Small intestine (tissue), 7 donors: ENCODE data around the gene RASL11A. TPM values are rescaled to one million over a fixed set of nuclear protein-coding genes. Genes with fewer than 3 reads are reported as not detected.

Experiments used
- DNase-seq, 2 donors: peaks; one replicate each; pipeline versions ENCODE4 v3.0.0 to v3.0.0-alpha.2; 2013
- FAIRE-seq: peaks from 2 replicates; lab custom pipeline; 2012; peaks lifted over from hg19 to GRCh38; lab: Jason Lieb, UNC
- H3K27ac ChIP-seq, 3 donors: one replicate each; pipeline ENCODE4 v1.5.1; 2013; ENCODE audit warnings: low read length in 2 of 3, mild to moderate bottlenecking in 2 of 3, control low read depth in 1 of 3, inconsistent platforms in 1 of 3, low read depth in 1 of 3, moderate library complexity in 1 of 3
- H3K27me3 ChIP-seq, 3 donors: one replicate each; pipeline ENCODE4 v1.6.1; 2013; ENCODE audit warnings: low read length in 3 of 3, inconsistent platforms in 1 of 3; ENCODE audit not compliant: control insufficient read depth in 3 of 3, insufficient read depth in 3 of 3
- H3K36me3 ChIP-seq, 3 donors: one replicate each; pipeline ENCODE4 v1.6.1; 2013; ENCODE audit warnings: low read length in 3 of 3, inconsistent platforms in 1 of 3, low read depth in 1 of 3, mild to moderate bottlenecking in 1 of 3, moderate library complexity in 1 of 3; ENCODE audit not compliant: control insufficient read depth in 3 of 3, insufficient read depth in 2 of 3
- H3K4me1 ChIP-seq, 3 donors: one replicate each; pipeline ENCODE4 v1.6.1; 2013; ENCODE audit warnings: low read length in 2 of 3, inconsistent platforms in 1 of 3, low read depth in 1 of 3, mild to moderate bottlenecking in 1 of 3, moderate library complexity in 1 of 3; ENCODE audit not compliant: control insufficient read depth in 3 of 3, insufficient read depth in 2 of 3
- H3K4me3 ChIP-seq, 3 donors: one replicate each; pipeline ENCODE4 v1.5.1; 2013; ENCODE audit warnings: low read length in 3 of 3, control low read depth in 1 of 3, inconsistent platforms in 1 of 3, low read depth in 1 of 3, mild to moderate bottlenecking in 1 of 3, moderate library complexity in 1 of 3
- H3K9me3 ChIP-seq, 2 donors: one replicate each; pipeline ENCODE4 v1.6.1; 2013; ENCODE audit warnings: low read depth in 1 of 2, low read length in 1 of 2; ENCODE audit not compliant: control insufficient read depth in 2 of 2, insufficient read depth in 1 of 2
- WGBS, 3 donors: extraction: QIAGEN DNeasy Blood & Tissue Kit; methylation state at CpG; one replicate each; pipeline ENCODE4 v1.1.7; 2013; 5-methylcytosine and 5-hydroxymethylcytosine counted together
- polyA plus RNA-seq, 4 donors: library from polyadenylated mRNA; stranded (reverse) in 3 of 4; unstranded in 1 of 4; fragments of 200-250 nt in 3 of 4; fragments of 120-200 nt in 1 of 4; gene quantifications; one replicate each; pipeline versions ENCODE4 v1.2.1 to v1.2.3, GENCODE V29; 2013
- donor health status: healthy with polysubstance abuse.
- donor health status: control.
- donor health status: control.
- donor health status: Bipolar disorder and iron deficiency.
- donor health status: healthy.

RASL11A gene
- polyA plus RNA-seq, 4 donors, result 9.9 to 46.7 (median 34.8) TPM

GRCh38 chr13:27242702-27243101, 27.9 kb upstream of the RASL11A start:
- no peak for DNase-seq
- H3K27ac ChIP-seq, result no peak overlapping the region
- peaks cover 0 to 2% (median 0%) of the 10 kb centered on the region in 3 donors for H3K36me3 ChIP-seq
- H3K4me3 ChIP-seq, result no peak overlapping the region
- H3K4me1 ChIP-seq, result no peaks in the 10 kb centered on the region
- FAIRE-seq, result no peak
- H3K27me3 ChIP-seq, result no peaks in the 10 kb centered on the region
- no peaks in the 10 kb centered on the region for H3K9me3 ChIP-seq
- WGBS, 3 donors, result 79 to 85% (median 85%) methylated on average over 5 of the region's 5 CpGs

DNA sequence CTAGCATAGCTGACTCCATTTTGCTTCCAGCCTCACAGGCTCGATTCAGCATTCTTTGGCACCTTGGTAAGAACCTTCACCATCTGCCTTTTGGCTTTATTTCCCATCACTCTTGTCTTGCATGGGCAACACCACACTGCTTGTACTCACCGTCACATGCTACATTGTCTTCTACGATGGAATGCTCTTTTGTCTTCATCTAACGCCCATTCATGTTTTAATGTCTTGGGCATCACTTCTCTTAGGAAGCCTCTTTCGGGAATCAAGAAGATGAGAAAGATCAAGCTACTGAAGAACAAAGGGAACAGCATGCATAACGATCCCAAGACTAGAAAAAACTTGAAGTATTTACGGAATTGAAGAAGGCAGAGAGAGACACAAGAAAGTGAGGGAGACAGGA, 25.0 kb upstream of the RASL11A start:
- WGBS, 3 donors, result 90% methylated on average over 7 of the region's 7 CpGs

DNA sequence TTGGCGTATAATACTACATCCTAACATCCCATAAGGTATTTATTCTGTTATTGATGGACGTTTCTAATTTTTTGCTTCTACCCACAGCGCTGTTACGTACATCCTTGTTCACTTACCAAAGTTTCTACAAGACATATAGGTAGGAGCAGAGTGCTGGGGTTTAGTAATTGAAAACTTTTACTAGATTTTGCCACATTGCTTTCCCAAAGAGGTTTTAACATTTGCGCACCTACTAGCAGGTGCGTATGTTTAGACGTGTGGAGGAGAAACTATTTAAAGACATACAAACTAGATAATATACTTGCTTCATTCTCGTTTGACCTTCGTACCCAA, 19.8 kb upstream of the RASL11A start:
- Histone ChIP-seq H3K36me3 (peaks cover 0 to 12% (median 4%) of the 10 kb centered on the region in 3 donors), H3K4me1 (peaks cover 3 to 5% (median 3%) of the 10 kb centered on the region in 3 donors), H3K27me3 (no peaks in the 10 kb centered on the region), H3K4me3 (peak overlapping the region; percentile 40 to 94 (median 90)), H3K27ac (peak overlapping the region; percentile 43 to 96 (median 94)), H3K9me3 (no peaks in the 10 kb centered on the region)
- no peak for DNase-seq
- no peak for FAIRE-seq
- 0% methylated on average over 9 of the region's 9 CpGs for WGBS, 3 donors

More for the DNA sequence above, 25.0 kb upstream of the RASL11A start:
- Histone ChIP-seq H3K27ac (no peak overlapping the region), H3K4me1 (no peaks in the 10 kb centered on the region), H3K36me3 (peaks cover 0 to 2% (median 0%) of the 10 kb centered on the region in 3 donors), H3K9me3 (no peaks in the 10 kb centered on the region), H3K4me3 (no peak overlapping the region), H3K27me3 (no peaks in the 10 kb centered on the region)
- no peak for DNase-seq
- FAIRE-seq, result no peak

DNA sequence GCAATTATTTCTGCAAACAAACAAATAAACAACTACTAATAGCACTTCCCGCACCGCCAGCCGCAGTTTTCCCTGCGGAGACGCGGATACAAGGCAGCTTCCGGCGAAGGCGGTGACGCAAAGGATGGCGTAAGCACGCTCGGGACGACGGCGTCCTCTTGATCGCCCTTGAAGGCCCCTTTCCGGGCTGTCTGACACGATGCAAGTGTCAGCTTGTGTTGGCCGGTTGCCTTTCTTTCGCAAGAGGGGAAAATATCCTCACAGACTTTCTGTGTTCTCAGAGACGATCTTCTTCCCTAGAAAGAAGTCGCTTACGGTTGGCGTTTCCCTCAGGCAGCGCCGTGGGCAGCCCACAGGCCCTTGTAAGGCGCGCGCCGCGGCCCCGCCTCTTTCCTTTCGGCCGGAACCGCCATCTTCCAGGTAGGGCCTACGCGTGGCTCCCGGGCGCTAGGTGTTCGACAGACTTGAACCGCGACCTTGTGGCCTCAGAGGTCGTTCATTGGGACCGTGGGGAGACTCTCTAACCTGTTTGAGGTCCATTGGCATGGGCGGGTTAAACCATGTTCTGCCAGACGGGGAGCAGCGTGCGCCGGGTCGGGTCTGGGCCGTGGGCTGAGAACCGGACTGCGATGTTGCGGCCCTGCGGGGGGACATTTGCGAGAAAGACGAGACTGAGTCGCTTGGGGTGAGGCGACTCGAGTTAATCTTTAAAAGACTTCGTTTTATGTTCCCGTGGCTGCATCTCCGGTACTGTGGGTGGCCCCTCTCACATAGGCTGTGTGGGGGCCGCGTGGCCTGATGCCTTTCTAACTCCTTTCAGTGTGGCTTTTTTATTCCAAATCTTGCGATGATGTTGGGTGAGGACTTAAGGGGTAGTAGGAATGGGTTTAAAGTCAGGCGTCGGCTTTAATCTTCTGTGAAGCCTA, 19.2 kb upstream of the RASL11A start, which contains the start of gene RPL21:
RPL21 (plus strand) TSS at position 393 of the 926 bp plus-strand sequence. CDS start 2,219 bp downstream, outside the sequence.
- H3K4me1 ChIP-seq, result peaks cover 3 to 5% (median 3%) of the 10 kb centered on the region in 3 donors
- H3K4me3 ChIP-seq, result peak within 1 kb of the TSS; percentile 90 to 94 (median 90)
- peak within 1 kb of the TSS; percentile 94 to 96 (median 96) for H3K27ac ChIP-seq
- no peaks in the 10 kb centered on the region for H3K9me3 ChIP-seq
- DNase-seq (peak; percentile 96 to 99), FAIRE-seq (peak; percentile 77)
- H3K27me3 ChIP-seq, result no peaks in the 10 kb centered on the region
- peaks cover 0 to 12% (median 4%) of the 10 kb centered on the region in 3 donors for H3K36me3 ChIP-seq
- WGBS, 3 donors, result 0% methylated on average over 69 of the region's 69 CpGs

DNA sequence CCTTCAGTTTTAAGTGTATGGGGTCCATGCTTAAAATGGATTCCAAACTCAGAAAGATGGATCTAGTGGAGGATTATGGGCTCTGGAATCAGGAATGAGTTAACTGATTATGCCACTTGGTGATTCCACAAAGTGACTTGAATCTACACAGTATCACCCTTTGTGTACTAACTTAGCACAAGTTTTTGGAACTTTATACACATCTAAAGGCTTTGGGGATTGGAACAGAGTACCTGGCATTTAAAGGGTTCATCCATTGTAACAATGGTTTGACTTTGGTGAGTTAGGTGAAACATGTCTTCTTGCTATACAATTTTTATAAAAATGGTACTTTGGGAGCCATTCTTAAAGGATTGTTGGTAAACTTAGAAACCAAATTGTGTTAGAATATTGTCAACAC, 18.2 kb upstream of the RASL11A start:
- DNase-seq (no peak), FAIRE-seq (no peak)
- peaks cover 3 to 5% (median 3%) of the 10 kb centered on the region in 3 donors for H3K4me1 ChIP-seq
- peak overlapping the region in 2 of 3 donors; percentile 94 to 96 for H3K27ac ChIP-seq
- H3K36me3 ChIP-seq, result peaks cover 2 to 17% (median 6%) of the 10 kb centered on the region in 3 donors
- no peaks in the 10 kb centered on the region for H3K27me3 ChIP-seq
- H3K9me3 ChIP-seq, result no peaks in the 10 kb centered on the region
- H3K4me3 ChIP-seq, result peak overlapping the region; percentile 90 to 94 (median 90)

DNA sequence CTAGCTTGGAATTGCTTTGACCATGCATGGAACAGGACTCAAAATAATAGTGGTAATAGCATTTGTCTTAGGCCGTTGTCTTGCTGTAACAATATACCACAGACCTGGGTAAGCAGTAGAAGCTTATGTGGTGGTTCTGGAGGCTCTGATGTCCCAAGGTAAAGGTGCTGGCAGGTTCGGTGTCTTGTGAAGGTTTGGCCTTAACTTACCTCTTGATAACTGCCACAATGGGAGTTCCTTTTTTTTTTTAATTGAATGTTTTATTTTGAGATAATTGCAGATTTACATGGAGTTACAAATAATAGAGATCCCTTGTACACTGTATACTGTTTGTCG, 13.4 kb upstream of the RASL11A start:
- no peaks in the 10 kb centered on the region for H3K27me3 ChIP-seq
- WGBS, 3 donors, result 86 to 88% (median 87%) methylated on average over 3 of the region's 3 CpGs
- H3K27ac ChIP-seq, result no peak overlapping the region
- H3K9me3 ChIP-seq, result no peaks in the 10 kb centered on the region
- H3K36me3 ChIP-seq, result peaks cover 5 to 26% (median 15%) of the 10 kb centered on the region in 3 donors
- no peak overlapping the region for H3K4me3 ChIP-seq
- DNase-seq (no peak), FAIRE-seq (no peak)
- peaks cover 3 to 5% (median 3%) of the 10 kb centered on the region in 3 donors for H3K4me1 ChIP-seq

DNA sequence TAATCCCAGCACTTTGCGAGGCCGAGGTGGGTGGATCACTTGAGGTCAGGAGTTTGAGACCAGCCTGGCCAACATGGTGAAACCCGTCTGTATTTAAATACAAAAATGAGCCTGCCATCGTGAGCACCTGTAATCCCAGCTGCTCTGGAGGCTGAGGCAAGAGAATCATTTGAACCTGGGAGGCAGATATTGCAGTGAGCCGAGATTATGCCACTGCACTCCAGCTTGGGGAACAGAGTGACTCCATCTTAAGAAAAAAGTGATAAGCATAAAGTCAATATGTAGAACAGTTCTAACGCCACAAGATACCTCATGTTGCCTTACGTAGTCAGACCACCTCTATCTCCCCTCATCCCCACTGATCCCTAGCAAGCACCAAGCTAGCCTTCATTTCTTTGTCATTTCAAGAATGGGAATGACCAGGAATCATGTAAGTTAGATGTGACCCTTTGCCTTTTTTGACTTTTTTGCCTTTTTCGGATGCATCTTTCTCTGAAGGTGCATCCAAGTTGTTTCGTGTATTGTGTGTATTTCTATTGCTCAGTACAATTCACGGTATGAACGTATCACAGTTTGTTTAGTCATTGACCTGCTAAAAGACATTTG, 12.9 kb upstream of the RASL11A start:
- Histone ChIP-seq H3K9me3 (no peaks in the 10 kb centered on the region), H3K27me3 (no peaks in the 10 kb centered on the region), H3K27ac (no peak overlapping the region), H3K4me3 (no peak overlapping the region), H3K4me1 (peaks cover 3 to 5% (median 3%) of the 10 kb centered on the region in 3 donors), H3K36me3 (peaks cover 5 to 30% (median 15%) of the 10 kb centered on the region in 3 donors)
- 81 to 87% (median 82%) methylated on average over 11 of the region's 11 CpGs for WGBS, 3 donors
- FAIRE-seq (no peak), DNase-seq (no peak)

DNA sequence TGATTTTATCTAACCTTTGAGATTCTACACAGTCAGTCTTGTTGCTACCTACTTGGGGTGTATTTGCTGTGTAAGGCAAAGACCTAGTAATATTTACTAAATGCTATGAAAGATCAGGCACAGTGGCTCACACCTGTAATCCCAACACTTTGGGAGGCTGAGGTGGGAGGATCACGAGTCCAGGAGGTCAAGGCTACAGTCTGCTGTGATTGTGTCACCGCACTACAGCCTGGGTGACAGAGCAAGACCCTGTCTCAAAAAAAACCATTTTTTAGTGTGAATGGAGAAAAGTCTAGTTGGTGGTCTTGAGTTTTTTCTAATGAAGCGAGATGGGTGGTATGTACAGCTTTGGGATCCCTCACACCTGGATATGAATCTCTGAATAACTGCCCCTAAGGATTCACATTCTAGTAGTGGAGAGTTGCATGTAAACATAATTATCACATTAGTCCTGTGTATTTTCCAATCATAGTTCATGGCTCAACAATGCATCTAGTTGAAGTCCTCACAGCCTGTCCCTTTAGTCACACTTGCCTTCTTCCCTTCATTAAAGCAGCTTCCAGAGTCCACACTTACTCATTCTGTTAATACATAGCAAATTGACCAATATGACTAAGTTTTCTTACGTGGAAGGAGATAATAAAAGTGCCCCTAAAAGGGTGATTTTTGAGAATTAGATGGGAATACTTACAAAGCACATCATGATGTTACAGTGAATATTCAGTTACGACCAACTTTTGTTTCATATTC, 11.8 kb upstream of the RASL11A start:
- DNase-seq (no peak), FAIRE-seq (no peak)
- Histone ChIP-seq H3K4me3 (no peak overlapping the region), H3K36me3 (peaks cover 5 to 30% (median 15%) of the 10 kb centered on the region in 3 donors), H3K4me1 (peaks cover 3 to 5% (median 4%) of the 10 kb centered on the region in 3 donors), H3K27ac (peak overlapping the region in 1 of 3 donors; percentile 24), H3K9me3 (no peaks in the 10 kb centered on the region), H3K27me3 (no peaks in the 10 kb centered on the region)
- whole genome bisulfite sequencing, 3 donors, result 82 to 90% (median 85%) methylated on average over 5 of the region's 5 CpGs
